Erythroblast (primary cell): ENCODE results near the gene ARHGAP45.

Experiments used
- DNase-seq, 2 experiments: peaks; one replicate each; lab custom pipeline; 2025; lab: John Stamatoyannopoulos, UW
- GATA1 ChIP-seq: IDR thresholded peaks from 2 replicates; pipeline ENCODE4 v1.6.1; 2011; ENCODE audit warnings: low read depth, mild to moderate bottlenecking, control low read depth, low read length, moderate library complexity
- POLR2A ChIP-seq: IDR thresholded peaks from 2 replicates; pipeline ENCODE4 v1.6.1; 2011; ENCODE audit warnings: mild to moderate bottlenecking, low read length

Gene ARHGAP45

GRCh38 chr19:1057176-1057855, 9.7 kb upstream of the ARHGAP45 start:
- DNase-seq = no peak
- TF ChIP-seq GATA1 (no peak), POLR2A (no peak)

GRCh38 chr19:1058112-1058511, 8.9 kb upstream of the ARHGAP45 start:
- no peak for DNase-seq
- no peak for TF ChIP-seq POLR2A
- TF ChIP-seq GATA1 = no peak

GRCh38 chr19:1060689-1061088, 6.3 kb upstream of the ARHGAP45 start:
- no peak for DNase-seq
- TF ChIP-seq GATA1 (no peak), POLR2A (no peak)

- TF ChIP-seq POLR2A (no peak), GATA1 (no peak)
- no peak for DNase-seq
Observed at GRCh38 chr19:1061987-1062386, 5.0 kb upstream of the ARHGAP45 start.

GRCh38 chr19:1062387-1063029, 4.5 kb upstream of the ARHGAP45 start:
- no peak for DNase-seq
- TF ChIP-seq POLR2A = no peak
- no peak for TF ChIP-seq GATA1

GRCh38 chr19:1063030-1063908, 3.7 kb upstream of the ARHGAP45 start:
- DNase-seq = peak; percentile 85 to 86
- TF ChIP-seq POLR2A = no peak
- no peak for TF ChIP-seq GATA1

GRCh38 chr19:1063909-1064660, 2.9 kb upstream of the ARHGAP45 start:
- no peak for DNase-seq
- TF ChIP-seq POLR2A (no peak), GATA1 (no peak)

GRCh38 chr19:1064661-1065605, 2.0 kb upstream of the ARHGAP45 start:
- peak; percentile 6 for TF ChIP-seq POLR2A
- no peak for TF ChIP-seq GATA1
- DNase-seq = peak; percentile 82

GRCh38 chr19:1065606-1066109, 1.3 kb upstream of the ARHGAP45 start:
- no peak for DNase-seq
- TF ChIP-seq GATA1 (no peak), POLR2A (no peak)

GRCh38 chr19:1066251-1066747, 668 bp upstream of the ARHGAP45 start:
- no peak for DNase-seq
- TF ChIP-seq GATA1 (no peak), POLR2A (no peak)

- DNase-seq = no peak
- no peak for TF ChIP-seq POLR2A
- no peak for TF ChIP-seq GATA1
Observed at GRCh38 chr19:1067341-1067957, 482 bp downstream of the ARHGAP45 start.
